Natural killer cell (primary cell): Measurements from ENCODE around the gene CMTM1. TPM values are rescaled to one million over a fixed set of nuclear protein-coding genes. Genes with fewer than 3 reads are reported as not detected.
A peak's percentile ranks its signal among the peaks of the same experiment; 100 is the strongest.

ENCODE experiments used
- ATAC-seq, 3 donors: fragments of 150-1000 bp in 2 of 3; fragments of 200-7000 bp in 1 of 3; cut with Tn5 transposase; 1 replicate in 1 of 3; 2 replicates in 2 of 3; pipeline ENCODE4 v1.10.0; 2021; ENCODE audit warnings: mild to moderate bottlenecking in 2 of 3, moderate library complexity in 2 of 3
- DNase-seq, 2 donors: peaks; one replicate each; pipeline versions ENCODE4 v3.0.0 to v3.0.0-alpha.2; 2013 to 2021; ENCODE audit warnings: mixed read lengths in 1 of 2
- H3K27ac ChIP-seq: one replicate; pipeline ENCODE4 v1.5.1; 2013; ENCODE audit warnings: mild to moderate bottlenecking, low read length
- H3K27me3 ChIP-seq: one replicate; pipeline ENCODE4 v1.6.1; 2013; ENCODE audit warnings: low read length; ENCODE audit not compliant: control insufficient read depth, insufficient read depth
- H3K36me3 ChIP-seq: one replicate; pipeline ENCODE4 v1.6.1; 2013; ENCODE audit warnings: low read length; ENCODE audit not compliant: control insufficient read depth, insufficient read depth
- H3K4me1 ChIP-seq: one replicate; pipeline ENCODE4 v1.6.1; 2013; ENCODE audit warnings: low read length; ENCODE audit not compliant: control insufficient read depth, insufficient read depth
- H3K4me3 ChIP-seq: one replicate; pipeline ENCODE4 v1.5.1; 2013; ENCODE audit warnings: low read length
- H3K9me3 ChIP-seq: one replicate; pipeline ENCODE4 v1.6.1; 2013; ENCODE audit warnings: low read length; ENCODE audit not compliant: control insufficient read depth, insufficient read depth
- H3K27ac Mint-ChIP-seq, 2 donors: one replicate each; pipeline ENCODE4 v1.8.0; 2022; ENCODE audit warnings: mild to moderate bottlenecking in 2 of 2, mixed read lengths in 2 of 2, moderate library complexity in 1 of 2
- H3K27me3 Mint-ChIP-seq, 2 donors: one replicate each; pipeline ENCODE4 v1.8.0; 2022; ENCODE audit warnings: low read depth in 2 of 2, mixed read lengths in 2 of 2
- H3K36me3 Mint-ChIP-seq: one replicate; pipeline ENCODE4 v1.8.0; 2022; ENCODE audit warnings: mixed read lengths
- H3K4me1 Mint-ChIP-seq, 2 donors: one replicate each; pipeline ENCODE4 v1.8.0; 2022; ENCODE audit warnings: mixed read lengths in 2 of 2
- H3K4me3 Mint-ChIP-seq: one replicate; pipeline ENCODE4 v1.8.0; 2022; ENCODE audit warnings: mild to moderate bottlenecking, moderate library complexity, mixed read lengths
- H3K9me3 Mint-ChIP-seq, 2 donors: one replicate each; pipeline ENCODE4 v1.8.0; 2022; ENCODE audit warnings: mixed read lengths in 2 of 2
- WGBS: methylation state at CpG from one replicate; pipeline ENCODE4 v1.1.7; 2013; ENCODE audit warnings: missing lambda C conversion rate; ENCODE audit not compliant: insufficient coverage; 5-methylcytosine and 5-hydroxymethylcytosine counted together
- intact Hi-C: fragments of 100-400 bp; cut with micrococcal nuclease; formaldehyde crosslinking; loops from one replicate; pipeline ENCODE4 v1.14.2; 2022
- total RNA-seq, 4 donors: library from RNA; stranded (reverse); fragments of 120-200 nt in 1 of 4; gene quantifications; one replicate each; pipeline versions ENCODE4 v1.2.3 to v1.2.4, GENCODE V29; 2013 to 2022
- TF ChIP-seq, protein P1 (sequence below): fragments of 200-600 bp; IDR thresholded peaks from one replicate; pipeline ENCODE4 v1.8.0; 2022; ENCODE audit warnings: antibody characterized with exemption

CMTM1 gene
- total RNA-seq, 3 donors from 2014 or later (not counting 1 experiment from before 2014, with no cell fraction given): 4.4 to 8.5 (median 7.8) TPM

GRCh38 chr16:66600477-66600876, 34.2 kb downstream of the CMTM1 start:
- DNase-seq (no peak), ATAC-seq (no peak)
- Mint-ChIP-seq H3K4me3 (no peak overlapping the region), H3K9me3 (no peaks in the 10 kb centered on the region), H3K36me3 (no peaks in the 10 kb centered on the region), H3K4me1 (peaks cover 15 to 16% of the 10 kb centered on the region in 2 donors), H3K27ac (no peak overlapping the region), H3K27me3 (no peaks in the 10 kb centered on the region)
- Histone ChIP-seq H3K9me3 (peaks cover 9% of the 10 kb centered on the region), H3K27ac (no peak overlapping the region), H3K4me1 (peaks cover 16% of the 10 kb centered on the region), H3K36me3 (no peaks in the 10 kb centered on the region), H3K4me3 (no peak overlapping the region), H3K27me3 (no peaks in the 10 kb centered on the region)
- TF ChIP-seq, protein P1, sequence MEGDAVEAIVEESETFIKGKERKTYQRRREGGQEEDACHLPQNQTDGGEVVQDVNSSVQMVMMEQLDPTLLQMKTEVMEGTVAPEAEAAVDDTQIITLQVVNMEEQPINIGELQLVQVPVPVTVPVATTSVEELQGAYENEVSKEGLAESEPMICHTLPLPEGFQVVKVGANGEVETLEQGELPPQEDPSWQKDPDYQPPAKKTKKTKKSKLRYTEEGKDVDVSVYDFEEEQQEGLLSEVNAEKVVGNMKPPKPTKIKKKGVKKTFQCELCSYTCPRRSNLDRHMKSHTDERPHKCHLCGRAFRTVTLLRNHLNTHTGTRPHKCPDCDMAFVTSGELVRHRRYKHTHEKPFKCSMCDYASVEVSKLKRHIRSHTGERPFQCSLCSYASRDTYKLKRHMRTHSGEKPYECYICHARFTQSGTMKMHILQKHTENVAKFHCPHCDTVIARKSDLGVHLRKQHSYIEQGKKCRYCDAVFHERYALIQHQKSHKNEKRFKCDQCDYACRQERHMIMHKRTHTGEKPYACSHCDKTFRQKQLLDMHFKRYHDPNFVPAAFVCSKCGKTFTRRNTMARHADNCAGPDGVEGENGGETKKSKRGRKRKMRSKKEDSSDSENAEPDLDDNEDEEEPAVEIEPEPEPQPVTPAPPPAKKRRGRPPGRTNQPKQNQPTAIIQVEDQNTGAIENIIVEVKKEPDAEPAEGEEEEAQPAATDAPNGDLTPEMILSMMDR: no peak
- intact Hi-C loops: loop anchor here (5.0 to 10.0 kb wide), 2 partner anchors 48 to 274 kb away; partner anchors contain the start of genes CKLF and TK2
- WGBS: 100% methylated on average over 1 of the region's 1 CpG

- H3K4me1 Mint-ChIP-seq: peaks cover 22 to 24% of the 10 kb centered on the region in 2 donors
These were observed 35.2 kb downstream of the CMTM1 start for GRCh38 chr16:66601471-66601870.

DNA sequence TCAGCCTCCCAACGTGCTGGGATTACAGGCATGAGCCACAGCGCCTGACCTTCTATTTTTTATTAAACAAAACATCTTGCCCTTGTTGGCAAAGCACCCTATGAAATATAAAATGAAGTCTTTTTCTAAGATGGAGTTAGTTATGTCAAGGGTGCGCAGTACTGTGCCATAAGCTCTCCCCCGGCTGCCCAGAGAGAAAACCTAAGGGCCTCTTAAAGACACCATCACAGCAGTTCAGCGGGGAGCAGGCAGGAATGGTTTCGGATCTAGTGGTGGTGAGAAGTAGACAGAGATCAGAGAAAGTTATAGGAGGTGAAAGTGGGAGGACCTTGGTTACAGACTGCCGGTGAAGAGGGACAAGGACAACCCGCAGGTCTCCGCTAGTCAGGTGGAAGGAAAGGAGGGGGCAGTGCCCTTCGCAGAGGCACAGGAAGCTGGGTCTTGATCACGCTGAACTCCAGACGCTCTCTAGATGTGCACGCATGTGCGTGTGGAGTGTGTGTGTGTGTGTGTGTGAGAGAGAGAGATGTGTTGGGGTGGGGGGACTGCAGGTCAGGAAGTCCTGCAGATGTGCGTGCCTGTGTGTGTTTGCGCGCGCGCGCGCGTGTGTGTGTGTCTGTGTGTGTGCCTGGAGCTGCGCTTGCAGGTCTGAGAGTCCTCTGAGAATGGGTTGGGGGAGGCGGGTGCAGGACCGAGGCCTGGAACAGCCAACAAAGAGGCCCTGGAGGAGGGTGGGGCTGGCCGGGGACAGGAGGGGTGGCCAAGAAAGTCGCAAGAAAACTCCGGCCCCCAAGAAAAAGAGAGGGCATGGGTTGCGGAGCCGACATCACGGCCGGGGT, 37.5 kb downstream of the CMTM1 start:
- peaks cover 29 to 42% of the 10 kb centered on the region in 2 donors for H3K4me1 Mint-ChIP-seq
- H3K27ac Mint-ChIP-seq: peak overlapping the region; percentile 81 to 93
- peaks cover 48% of the 10 kb centered on the region for H3K4me1 ChIP-seq
- H3K27me3 ChIP-seq: no peaks in the 10 kb centered on the region
- WGBS: 6% methylated on average over 31 of the region's 32 CpGs
- peaks cover 2% of the 10 kb centered on the region for H3K36me3 ChIP-seq
- no peaks in the 10 kb centered on the region for H3K9me3 Mint-ChIP-seq
- TF ChIP-seq, protein P1: no peak
- H3K27ac ChIP-seq: peak overlapping the region; percentile 69
- no peaks in the 10 kb centered on the region for H3K27me3 Mint-ChIP-seq
- peaks cover 9% of the 10 kb centered on the region for H3K9me3 ChIP-seq
- ATAC-seq (peak; percentile 58 to 79 (median 65)), DNase-seq (peak; percentile 45 to 91)
- H3K4me3 ChIP-seq: peak overlapping the region; percentile 88
- intact Hi-C loops: loop anchor here (1.0 to 10.0 kb wide), 3 partner anchors 51 to 271 kb away; partner anchors contain the start of genes CKLF and TK2
- H3K4me3 Mint-ChIP-seq: peak overlapping the region; percentile 88
- no peaks in the 10 kb centered on the region for H3K36me3 Mint-ChIP-seq

More at GRCh38 chr16:66601471-66601870, 35.2 kb downstream of the CMTM1 start:
- ATAC-seq (no peak), DNase-seq (no peak)
- TF ChIP-seq, protein P1: no peak
- H3K4me3 ChIP-seq: no peak overlapping the region
- H3K27ac ChIP-seq: no peak overlapping the region
- Mint-ChIP-seq H3K27ac (no peak overlapping the region), H3K4me3 (no peak overlapping the region), H3K27me3 (no peaks in the 10 kb centered on the region), H3K36me3 (no peaks in the 10 kb centered on the region), H3K9me3 (no peaks in the 10 kb centered on the region)
- peaks cover 9% of the 10 kb centered on the region for H3K9me3 ChIP-seq
- WGBS: 88% methylated on average over 5 of the region's 5 CpGs
- H3K4me1 ChIP-seq: peaks cover 26% of the 10 kb centered on the region
- no peaks in the 10 kb centered on the region for H3K36me3 ChIP-seq
- intact Hi-C loops: loop anchor here (5.0 to 10.0 kb wide), 2 partner anchors 49 to 273 kb away; partner anchors contain the start of genes CKLF and TK2
- H3K27me3 ChIP-seq: no peaks in the 10 kb centered on the region
